Ammon's horn (tissue), 1 donor: Measurements from ENCODE around the gene LENG9.
"Not testable (repeated sequence)": the region's sequence is repeated elsewhere in the genome, so short reads cannot be mapped to it uniquely, and the experiment has no call there.

Experiments used
- DNase-seq: peaks from one replicate; pipeline ENCODE4 v3.0.0-alpha.2; 2016; ENCODE audit warnings: low spot score

LENG9 gene

DNA sequence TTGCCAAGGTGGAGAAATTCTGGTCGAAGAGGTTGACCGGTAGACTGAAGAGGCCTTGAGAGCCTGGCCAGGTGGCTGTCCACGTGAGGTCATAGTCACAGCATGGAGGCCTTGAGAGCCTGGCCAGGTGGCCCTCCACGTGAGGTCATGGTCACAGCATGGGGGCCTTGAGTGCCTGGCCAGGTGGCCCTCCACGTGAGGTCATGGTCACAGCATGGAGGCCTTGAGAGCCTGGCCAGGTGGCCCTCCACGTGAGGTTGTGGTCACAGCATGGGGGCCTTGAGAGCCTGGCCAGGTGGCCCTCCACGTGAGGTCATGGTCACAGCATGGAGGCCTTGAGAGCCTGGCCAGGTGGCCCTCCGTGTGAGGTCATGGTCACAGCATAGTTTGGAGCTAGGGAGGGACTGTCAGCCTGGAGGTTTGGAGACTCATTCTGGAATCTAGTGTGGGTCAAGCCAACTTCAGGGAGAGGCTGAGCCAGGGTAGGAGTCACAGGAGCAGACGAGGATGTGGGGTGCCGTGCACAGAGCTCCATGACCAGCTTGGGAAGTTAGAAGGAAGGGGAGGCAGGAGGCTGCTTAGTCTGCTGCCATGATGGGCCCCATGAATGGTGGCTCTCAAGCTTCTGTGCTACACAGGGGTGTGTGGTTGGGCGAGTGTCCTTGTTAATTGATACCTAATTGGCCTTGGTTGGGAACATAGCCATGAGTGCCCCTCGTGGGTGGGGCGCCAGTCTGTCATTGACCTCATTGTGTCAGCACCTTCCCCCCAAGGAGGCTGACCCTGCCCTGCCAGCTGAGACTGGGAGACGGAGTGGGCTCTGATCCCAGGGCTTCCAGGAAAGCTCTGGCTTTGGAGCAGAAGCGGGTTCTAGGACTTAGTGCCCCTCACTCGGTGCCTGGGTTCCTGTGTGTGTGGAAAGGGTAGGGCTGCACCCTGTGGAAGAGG lies 4.0 kb downstream of the LENG9 start:
- no peak for DNase-seq

DNA sequence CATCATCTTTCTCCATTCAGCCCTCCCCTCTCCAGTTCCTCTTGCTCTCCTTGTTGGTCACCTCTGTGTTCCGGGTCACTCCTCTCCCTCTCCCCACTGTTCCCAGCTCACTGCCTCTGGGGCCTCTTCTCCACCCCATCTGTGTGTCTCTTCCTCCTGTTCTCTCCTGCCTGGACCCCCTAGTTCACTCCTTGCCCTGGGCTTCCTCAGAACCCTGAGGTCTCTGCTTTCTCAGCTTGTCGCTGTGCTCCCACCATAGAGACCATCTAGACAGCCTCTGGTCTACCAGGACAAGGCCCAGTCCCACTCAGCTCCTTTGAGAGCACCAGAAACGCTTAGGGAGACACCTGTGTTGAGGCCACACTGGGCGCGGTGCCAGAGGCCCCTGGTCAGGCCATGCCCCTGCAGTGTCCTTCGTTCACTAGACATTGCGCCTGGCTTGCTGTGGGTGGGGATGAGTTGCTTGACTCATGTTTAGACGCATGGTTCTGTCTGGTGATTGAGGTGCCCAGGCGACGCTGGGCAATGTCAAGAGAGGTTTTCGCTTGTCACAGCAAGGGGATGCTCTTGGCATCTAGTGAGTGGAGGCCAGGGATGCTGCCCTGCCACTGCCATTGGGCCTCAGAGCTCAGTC lies 4.8 kb downstream of the LENG9 start:
- no peak for DNase-seq

DNA sequence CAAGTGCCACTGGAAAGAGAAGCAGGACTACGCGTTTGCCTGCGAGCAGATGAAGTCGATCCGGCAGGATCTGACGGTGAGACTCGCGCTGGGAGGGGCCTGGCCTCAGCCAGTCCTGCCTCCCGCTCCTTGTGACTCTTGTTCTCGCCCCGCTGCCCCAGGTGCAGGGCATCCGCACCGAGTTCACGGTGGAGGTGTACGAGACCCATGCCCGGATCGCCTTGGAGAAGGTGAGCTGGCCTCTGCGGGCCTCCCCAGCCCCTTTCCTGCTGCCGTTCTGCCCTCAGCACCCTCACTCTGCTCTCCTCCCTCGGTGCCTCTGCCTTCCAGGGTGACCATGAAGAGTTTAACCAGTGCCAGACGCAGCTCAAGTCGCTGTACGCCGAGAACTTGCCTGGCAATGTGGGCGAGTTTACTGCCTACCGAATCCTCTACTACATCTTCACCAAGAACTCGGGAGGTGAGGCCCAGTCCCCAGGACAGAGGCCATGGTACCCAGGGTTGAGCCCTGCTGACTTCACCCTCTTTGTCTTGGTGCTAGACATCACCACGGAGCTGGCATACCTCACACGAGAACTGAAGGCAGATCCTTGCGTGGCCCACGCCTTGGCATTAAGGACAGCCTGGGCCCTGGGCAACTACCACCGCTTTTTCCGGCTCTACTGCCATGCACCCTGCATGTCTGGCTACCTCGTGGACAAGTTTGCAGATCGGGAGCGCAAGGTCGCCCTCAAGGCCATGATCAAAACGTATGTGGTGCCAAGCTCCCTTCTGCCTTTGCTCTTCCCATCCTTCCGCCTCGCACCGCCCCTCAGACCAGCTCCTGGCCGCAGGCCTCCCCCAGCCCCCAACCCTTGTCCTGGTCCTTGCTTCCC lies 5.6 kb downstream of the LENG9 start:
- no peak for DNase-seq

DNA sequence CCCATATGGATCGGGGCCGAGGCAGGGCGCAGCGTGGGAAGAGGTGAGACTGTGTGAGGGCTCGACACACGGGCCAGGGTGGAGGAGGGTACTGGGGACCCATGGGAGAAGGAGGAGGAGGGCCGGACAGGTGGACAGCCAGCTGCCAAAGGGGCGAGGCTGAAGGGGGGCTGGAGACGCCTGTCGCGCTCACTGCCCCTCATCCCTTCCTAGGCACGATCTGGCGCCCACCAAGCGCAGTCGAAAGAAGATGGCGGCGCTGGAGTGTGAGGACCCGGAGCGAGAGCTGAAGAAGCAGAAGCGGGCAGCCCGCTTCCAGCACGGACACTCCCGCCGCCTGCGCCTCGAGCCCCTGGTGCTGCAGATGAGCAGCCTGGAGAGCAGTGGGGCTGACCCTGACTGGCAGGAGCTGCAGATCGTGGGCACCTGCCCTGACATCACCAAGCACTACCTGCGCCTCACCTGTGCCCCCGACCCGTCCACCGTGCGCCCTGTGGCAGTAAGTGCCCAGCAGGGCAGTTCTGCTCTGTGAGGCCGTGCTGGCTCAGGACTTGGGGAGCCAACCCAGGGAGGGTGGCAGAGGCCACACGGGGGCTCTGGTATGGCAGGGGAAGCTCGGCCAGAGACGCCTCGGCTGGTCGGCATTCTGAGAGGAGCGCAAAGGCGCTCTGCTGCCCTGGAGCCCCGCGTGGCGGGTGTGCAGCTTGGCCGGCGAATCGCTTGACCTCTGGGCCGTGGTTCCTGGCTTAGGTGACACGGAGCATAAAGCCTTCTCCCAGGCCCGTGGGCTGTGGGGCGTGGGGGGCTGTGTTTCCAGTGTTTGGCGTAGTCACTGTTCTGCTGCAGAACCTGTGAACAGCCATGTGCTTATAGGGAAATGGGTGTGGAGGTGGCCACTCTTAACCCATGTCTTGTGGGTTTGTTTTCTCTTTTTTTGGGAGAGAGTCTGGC lies 6.9 kb downstream of the LENG9 start:
- DNase-seq, result no peak

DNA sequence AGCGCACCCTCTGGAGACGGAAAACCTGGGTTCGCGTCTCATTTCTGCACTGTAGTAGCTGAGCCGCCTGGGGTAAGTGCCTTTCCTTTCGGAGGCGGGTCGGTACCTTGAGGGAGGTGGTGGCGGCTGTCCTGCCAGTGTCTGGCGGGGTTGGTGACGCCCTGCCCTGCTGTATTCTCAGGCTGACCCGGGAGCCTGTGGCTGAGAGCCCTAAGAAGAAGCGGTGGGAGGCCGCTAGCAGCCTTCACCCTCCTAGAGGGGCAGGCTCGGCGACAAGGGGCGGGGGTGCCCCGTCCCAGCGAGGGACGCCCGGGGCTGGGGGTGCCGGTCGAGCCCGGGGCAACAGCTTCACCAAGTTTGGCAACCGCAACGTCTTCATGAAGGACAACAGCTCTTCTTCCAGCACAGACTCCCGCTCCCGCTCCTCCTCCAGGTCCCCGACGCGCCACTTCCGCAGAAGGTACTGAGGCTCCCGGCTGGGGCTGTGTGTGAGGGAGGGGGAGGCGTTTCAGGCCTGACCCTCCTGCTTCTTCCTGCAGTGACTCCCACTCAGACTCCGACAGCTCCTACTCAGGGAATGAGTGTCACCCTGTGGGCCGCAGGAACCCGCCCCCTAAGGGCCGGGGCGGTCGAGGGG lies 7.7 kb downstream of the LENG9 start:
- DNase-seq, result no peak

DNA sequence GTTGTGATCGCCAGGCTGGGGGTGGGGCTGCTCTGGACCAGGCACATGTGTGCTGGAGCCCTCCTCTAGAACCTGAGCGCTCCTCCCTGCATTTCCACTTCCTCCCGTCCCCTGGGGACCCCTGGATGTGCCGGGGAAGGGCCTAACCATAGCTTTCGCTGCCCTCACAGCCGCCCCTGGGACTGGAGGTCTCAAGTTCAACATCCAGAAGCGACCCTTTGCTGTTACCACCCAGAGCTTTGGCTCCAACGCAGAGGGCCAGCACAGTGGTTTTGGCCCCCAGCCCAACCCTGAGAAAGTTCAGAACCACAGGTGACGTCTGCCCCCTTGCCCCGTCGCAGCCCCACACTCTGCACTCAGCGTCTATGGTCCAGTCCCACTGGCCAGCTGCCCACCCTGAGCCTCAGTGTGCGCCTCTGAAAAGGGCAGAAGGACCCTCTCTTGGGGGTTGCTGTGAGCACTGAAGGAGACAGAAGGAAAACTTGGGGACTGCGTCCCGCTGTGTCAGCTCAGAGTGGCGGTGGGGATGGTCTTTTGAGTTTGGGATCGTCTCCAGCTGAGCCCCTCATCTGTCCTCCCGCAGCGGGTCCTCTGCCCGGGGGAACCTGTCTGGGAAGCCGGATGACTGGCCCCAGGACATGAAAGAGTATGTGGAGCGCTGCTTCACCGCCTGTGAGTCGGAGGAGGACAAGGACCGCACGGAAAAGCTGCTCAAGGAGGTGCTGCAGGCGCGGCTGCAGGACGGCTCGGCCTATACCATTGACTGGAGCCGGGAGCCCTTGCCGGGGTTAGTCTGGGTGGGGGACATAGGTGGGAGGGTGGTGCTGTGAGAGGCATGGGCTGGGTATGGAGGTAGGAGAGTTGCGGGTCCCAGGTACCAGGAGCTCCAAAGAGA lies 8.6 kb downstream of the LENG9 start:
- no peak for DNase-seq

DNA sequence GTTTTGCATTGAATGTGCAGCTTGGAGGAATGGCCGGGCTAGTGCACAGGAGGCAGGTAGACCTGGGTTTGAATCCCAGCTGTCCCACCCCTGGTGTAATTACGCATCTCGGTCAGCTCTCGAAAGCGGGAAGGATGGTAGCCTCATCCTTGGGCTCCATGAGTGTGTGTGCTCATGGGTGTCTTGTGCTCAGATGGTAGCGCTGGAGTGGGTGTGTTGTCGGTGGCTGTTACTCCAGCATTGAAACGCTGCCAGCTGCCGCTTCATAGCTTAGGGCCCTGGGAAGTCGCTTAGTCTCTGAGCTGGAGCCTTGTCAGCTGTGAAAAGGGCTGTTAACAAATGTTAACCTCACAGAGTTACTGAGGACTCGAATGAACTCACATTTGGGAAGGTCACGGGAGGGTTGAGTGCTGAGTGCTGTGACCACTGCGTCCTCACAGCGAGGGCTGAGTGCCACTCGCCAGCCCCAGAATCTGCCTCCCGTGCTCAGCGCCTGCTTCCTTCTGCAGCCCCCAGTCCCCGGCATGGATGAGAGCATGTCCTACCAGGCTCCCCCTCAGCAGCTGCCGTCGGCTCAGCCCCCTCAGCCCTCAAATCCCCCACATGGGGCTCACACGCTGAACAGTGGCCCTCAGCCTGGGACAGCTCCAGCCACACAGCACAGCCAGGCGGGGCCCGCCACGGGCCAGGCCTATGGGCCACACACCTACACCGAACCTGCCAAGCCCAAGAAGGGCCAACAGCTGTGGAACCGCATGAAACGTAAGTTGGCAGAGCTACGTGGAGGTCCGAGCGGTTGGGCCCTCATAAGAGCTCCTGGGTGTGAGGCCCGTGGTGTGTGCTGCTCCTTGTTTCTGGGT lies 9.4 kb downstream of the LENG9 start:
- DNase-seq, result peak; percentile 74

DNA sequence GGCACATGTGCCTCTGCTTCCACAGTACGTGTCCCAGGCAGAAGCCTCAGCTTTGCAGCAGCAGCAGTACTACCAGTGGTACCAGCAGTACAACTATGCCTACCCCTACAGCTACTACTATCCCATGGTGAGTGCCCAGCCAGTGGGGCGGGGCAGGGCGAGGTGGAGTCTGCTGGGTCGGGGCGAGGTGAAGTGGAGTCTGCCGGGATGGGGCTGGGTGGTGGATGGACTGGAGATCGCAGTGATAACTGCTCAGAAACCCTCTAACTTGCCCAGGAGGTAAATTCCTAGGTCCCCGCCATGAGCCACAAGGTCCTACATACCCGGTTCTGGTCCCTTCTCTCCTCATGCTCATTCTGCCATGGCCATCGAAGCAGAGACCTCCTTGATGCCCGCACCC lies 11.0 kb downstream of the LENG9 start:
- no peak for DNase-seq

DNA sequence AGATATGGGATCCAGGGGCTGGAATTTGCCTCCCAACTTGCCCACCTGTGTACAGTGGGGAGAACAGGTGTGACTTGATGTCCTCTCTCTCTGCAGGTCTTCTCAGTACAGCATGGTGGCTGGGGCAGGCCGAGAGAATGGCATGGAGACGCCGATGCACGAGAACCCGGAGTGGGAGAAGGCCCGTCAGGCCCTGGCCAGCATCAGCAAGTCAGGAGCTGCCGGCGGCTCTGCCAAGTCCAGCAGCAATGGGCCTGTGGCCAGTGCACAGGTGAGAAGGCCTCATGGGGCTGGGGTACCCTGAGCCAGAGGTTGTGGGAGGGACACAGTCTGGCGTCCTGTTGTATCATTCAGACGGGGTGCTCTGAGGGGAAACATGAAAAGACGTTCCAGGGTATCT lies 11.6 kb downstream of the LENG9 start:
- no peak for DNase-seq

DNA sequence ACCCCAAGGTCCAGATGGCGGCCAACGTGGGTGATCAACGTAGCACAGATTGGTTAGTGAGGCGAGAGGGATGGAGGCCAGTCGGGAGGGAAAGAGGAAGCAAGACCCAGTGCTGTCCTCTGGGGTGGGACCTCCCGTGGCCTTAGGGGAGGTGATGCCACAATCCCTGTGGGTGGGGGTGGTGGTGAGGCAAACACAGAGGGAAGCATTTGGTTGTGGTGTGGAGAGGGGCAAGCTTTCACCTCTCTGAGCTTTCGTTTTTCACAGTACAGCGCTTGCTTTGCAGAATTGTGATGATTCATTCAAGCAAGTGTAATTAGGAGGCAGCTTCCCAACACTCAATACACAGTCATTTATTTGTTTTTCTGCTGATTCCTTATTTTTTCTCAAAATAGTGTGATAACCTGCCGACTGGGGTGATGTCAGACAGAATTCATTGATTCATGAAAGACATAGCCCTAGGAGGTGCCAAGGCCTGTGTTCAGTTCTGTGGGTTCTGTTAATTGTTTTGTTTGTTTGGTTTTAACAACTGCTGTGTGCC lies 12.2 kb downstream of the LENG9 start:
- DNase-seq, result no peak

DNA sequence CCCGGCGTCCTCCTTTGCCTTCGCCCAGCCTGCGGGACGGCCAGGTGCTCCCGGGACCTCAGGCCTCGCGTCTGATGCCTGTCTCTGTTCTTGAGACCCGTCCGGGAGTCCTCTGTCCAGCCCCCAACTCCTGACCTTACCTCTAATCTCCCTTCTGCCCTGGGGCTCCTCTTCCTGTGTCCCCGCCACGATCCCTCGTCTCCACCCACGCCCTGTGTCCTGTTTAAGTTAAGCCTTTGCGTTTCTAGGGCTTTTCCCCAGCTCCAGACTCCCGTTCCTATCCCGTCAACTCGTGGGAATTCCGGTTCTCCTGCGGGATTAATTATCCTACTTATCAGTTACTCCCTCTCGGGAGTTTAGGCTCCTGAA lies 13.9 kb downstream of the LENG9 start:
- no peak for DNase-seq

DNA sequence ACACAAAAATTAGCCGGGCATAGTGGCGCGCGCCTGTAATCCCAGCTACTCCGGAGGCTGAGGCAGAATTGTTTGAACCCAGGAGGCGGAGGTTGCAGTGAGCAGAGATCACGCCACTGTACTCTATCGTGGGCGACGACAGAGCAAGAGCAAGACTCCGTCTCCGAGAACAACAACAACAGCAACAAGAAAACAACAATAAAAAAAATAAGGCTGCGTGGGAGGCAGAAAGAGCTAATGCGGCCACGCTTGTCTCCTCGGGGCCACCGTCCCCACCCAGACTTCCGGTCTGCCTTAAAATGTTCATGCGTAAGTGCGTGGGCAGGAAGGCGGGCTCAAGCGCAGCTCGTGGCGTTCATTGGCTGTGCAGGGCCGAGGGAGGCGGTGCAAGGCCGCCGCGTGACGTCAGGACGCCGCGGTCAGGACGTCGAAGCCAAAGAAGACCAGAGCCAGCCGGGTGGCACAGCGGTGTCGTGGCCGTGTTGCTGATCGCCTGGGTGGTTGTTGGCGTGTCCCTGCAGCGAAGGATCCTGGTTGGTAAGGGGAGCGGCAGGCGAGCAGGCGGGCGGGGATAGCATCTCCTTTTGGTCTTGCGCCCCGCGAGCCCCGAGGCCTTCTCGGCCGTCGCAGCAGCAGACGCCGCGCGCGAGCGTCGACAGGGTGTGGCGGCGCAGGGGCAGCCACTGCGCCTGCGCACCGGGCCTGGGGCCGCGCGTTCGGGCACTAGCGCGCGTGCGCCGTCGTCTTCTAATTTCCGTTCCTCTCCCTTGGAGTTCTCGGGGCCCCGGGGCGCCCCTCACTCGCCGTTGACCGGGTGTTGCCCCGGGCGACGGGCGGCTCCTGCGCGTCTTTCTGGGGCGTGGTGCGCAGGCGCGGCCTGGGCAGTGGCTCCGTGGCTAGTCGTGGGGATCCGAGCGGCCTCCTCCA lies 14.5 kb downstream of the LENG9 start, which contains the start of gene LENG8:
LENG8 (plus strand) TSS at position 426 of the 927 bp plus-strand sequence. CDS start 2,146 bp downstream, outside the sequence.
- DNase-seq, result peak; percentile 100

DNA sequence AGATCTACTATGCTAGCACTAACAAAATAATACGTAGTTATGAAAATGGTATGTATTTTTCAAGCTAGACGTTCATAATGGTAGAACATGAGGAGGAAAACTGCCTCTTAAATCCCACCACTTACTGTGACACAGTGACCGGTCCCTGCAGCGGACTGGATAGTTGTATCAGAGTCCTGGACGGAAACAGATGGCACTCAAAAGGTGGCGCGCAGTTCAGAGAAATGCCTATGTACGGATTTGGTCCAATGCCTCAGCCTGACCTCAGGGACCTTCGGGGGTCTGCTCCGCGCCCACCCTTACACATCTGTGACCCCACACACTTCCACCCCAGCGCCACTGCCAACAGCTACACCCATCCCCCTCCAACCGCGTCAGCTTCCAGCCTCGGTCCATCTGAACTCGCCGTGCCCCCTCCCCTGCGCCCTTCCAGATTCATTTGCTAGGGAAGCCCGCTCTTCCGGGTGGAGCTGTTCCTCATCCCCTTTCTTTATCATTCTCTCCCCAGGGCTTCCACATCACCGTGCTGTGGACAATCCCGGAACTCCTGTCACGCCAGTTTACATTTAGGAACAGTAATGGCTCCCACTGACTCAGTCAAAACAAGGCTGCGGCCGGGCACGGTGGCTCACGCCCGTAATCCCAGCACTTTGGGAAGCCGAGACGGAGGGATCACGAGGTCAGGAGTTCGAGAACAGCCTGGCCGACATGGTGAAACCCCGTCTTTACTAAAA lies 15.4 kb downstream of the LENG9 start:
- DNase-seq, result peak; percentile 50

DNA sequence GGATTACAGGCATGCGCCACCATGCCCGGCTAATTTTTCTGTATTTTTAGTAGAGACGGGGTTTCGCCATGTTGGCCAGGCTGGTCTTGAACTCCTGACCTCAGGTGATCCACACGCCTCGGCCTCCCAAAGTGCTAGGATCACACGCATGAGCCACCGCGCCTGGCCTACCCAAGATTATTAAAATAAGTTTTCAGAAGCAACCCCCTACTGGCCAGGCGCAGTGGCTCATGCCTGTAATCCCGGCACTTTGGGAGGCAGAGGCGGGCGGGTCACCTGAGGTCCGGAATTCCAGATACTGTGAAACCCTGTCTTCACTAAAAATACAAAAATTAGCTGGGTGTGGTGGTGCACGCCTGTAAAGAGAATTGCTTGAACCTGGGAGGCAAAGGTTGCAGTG lies 17.2 kb downstream of the LENG9 start:
- DNase-seq, result not testable (repeated sequence)

DNA sequence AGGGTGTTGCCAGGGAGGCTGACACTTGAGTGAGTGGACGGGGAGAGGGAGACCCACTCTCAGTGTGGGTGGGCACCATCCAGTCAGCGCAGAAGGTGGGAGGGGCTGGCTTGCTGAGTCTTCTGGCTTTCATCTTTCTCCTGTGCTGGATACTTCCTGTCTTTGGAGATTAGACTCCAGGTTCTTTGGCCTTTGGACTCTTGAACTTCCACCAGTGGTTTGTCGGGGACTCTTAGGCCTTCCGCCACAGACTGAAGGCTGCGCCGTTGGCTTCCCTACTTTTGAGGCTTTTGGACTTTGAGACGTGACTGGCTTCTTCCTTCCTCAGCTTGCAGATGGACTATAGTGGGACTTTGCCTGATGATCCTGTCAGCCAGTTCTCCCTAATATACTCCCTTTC lies 18.8 kb downstream of the LENG9 start:
- DNase-seq, result no peak

DNA sequence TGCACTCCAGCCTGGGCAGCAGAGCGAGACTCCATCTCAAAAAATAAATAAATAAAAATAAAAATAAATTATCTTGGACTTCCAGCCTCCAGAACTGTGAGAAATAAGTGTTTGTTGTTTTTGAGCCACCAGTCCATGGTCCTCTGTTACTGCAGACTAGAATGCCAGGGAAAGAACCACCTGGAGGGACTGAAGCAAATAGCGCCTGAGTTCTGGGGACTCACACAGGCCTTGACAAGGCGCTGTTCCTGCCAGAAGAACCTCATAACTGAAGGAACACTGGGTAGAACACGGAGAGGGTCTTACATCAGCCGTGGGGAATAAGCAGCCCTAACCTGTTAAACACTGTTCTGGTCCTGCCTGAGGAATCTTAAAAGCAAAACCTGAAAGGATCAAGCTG lies 22.9 kb downstream of the LENG9 start:
- no peak for DNase-seq
